GM12878 (cell line): Measurements from ENCODE around the gene MGAT4B. TPM values are rescaled to one million over a fixed set of nuclear protein-coding genes. Genes with fewer than 3 reads are reported as not detected.
A peak's percentile ranks its signal among the peaks of the same experiment; 100 is the strongest.

Source experiments
- ATAC-seq: fragments of 200-7000 bp; cut with Tn5 transposase; 3 replicates; pipeline ENCODE4 v1.9.1; 2020; ENCODE audit warnings: mild to moderate bottlenecking, moderate library complexity
- BruUV-seq: library from RNA; stranded (reverse); fragments of 400-500 nt; replicated peaks from 2 replicates; lab custom pipeline; 2021; lab: Mats Ljungman, UMichigan
- CTCF ChIA-PET: fragments of 300-600 bp; sonication (Branson Sonifier 250); formaldehyde crosslinking; extraction: SDS; loops from one replicate; lab custom pipeline; 2021; ENCODE audit warnings: inconsistent platforms; lab: Yijun Ruan, JAX
- POLR2A ChIA-PET: fragments of 350-600 bp; formaldehyde crosslinking; extraction: SDS; loops from one replicate; lab custom pipeline; 2021; ENCODE audit warnings: inconsistent platforms; lab: Charles Lee
- RAD21 ChIA-PET: fragments of 300-600 bp; sonication (Branson Sonifier 250); formaldehyde crosslinking; loops from one replicate; lab custom pipeline; 2023; ENCODE audit warnings: antibody characterized with exemption; ENCODE audit not compliant: unreplicated experiment; lab: Charles Lee
- SMC1A ChIA-PET: fragments of 300-600 bp; sonication (Branson Sonifier 250); formaldehyde crosslinking; loops from one replicate; lab custom pipeline; 2023; ENCODE audit not compliant: unreplicated experiment, uncharacterized antibody; lab: Charles Lee
- DNase-seq: peaks from one replicate; pipeline ENCODE4 v3.0.0-alpha.2; 2011; ENCODE audit warnings: low read depth, low spot score
- FAIRE-seq: peaks from 3 replicates; lab custom pipeline; 2011; peaks lifted over from hg19 to GRCh38; lab: Jason Lieb, UNC
- H2AFZ ChIP-seq: 2 replicates; pipeline ENCODE4 v1.6.0; 2011; ENCODE audit warnings: low read depth, low read length, control low read depth; ENCODE audit not compliant: control insufficient read depth
- H3K27ac ChIP-seq: 2 replicates; pipeline ENCODE4 v1.5.1; 2011; ENCODE audit warnings: control low read depth; ENCODE audit not compliant: control insufficient read depth, insufficient read depth
- H3K27me3 ChIP-seq, 2 experiments: replicated peaks in 1 of 2; 2 replicates each; pipeline versions ENCODE4 v1.6.0 to v1.6.1; 2011; ENCODE audit warnings: low read length in 1 of 2; ENCODE audit not compliant: control insufficient read depth in 2 of 2, insufficient read depth in 2 of 2
- H3K36me3 ChIP-seq, 2 experiments: 2 replicates each; pipeline ENCODE4 v1.5.1; 2011; ENCODE audit warnings: low read length in 1 of 2; ENCODE audit not compliant: control insufficient read depth in 2 of 2, insufficient read depth in 2 of 2
- H3K4me1 ChIP-seq: 2 replicates; pipeline ENCODE4 v1.6.1; 2011; ENCODE audit warnings: mild to moderate bottlenecking, low read length, moderate library complexity, mixed read lengths; ENCODE audit not compliant: control insufficient read depth, insufficient read depth
- H3K4me2 ChIP-seq: 2 replicates; pipeline ENCODE4 v1.6.0; 2011; ENCODE audit warnings: control low read depth; ENCODE audit not compliant: control insufficient read depth, insufficient read depth
- H3K4me3 ChIP-seq: fragments of 200-600 bp; sonication (generic); 2 replicates; pipeline ENCODE4 v1.5.1; 2016
- H3K79me2 ChIP-seq: 2 replicates; pipeline ENCODE4 v1.6.0; 2011; ENCODE audit warnings: low read length; ENCODE audit not compliant: control insufficient read depth, insufficient read depth
- H3K9ac ChIP-seq: 2 replicates; pipeline ENCODE4 v1.8.0; 2011; ENCODE audit warnings: low read length, control low read depth, mixed read lengths; ENCODE audit not compliant: control insufficient read depth, insufficient read depth
- H3K9me3 ChIP-seq: replicated peaks from 3 replicates; pipeline ENCODE4 v1.5.1; 2011; ENCODE audit warnings: mild to moderate bottlenecking, low read length; ENCODE audit not compliant: control insufficient read depth, insufficient read depth
- H4K20me1 ChIP-seq: 2 replicates; pipeline ENCODE4 v1.6.0; 2011; ENCODE audit not compliant: control insufficient read depth, insufficient read depth
- CBX3 ChIP-seq: fragments of 200-600 bp; sonication (generic); IDR thresholded peaks from 2 replicates; pipeline ENCODE4 v1.6.1; 2016; ENCODE audit warnings: low read depth, borderline replicate concordance
- E2F4 ChIP-seq: IDR thresholded peaks from 2 replicates; pipeline ENCODE4 v1.6.1; 2012; ENCODE audit warnings: low read depth, low read length, improper control_type of control experiment
- ETV6 ChIP-seq, 2 experiments: fragments of 450-650 bp in 1 of 2; IDR thresholded peaks in 1 of 2; conservative IDR thresholded peaks in 1 of 2; 2 replicates each; pipeline ENCODE4 v1.6.1; 2014; ENCODE audit warnings: antibody characterized with exemption in 1 of 2, borderline replicate concordance in 1 of 2, low read depth in 1 of 2, mild to moderate bottlenecking in 1 of 2, moderate library complexity in 1 of 2
- HCFC1 ChIP-seq: fragments of 150-350 bp; IDR thresholded peaks from 2 replicates; pipeline ENCODE4 v1.6.1; 2014; ENCODE audit warnings: low read length
- IRF5 ChIP-seq: fragments of 450-650 bp; IDR thresholded peaks from 2 replicates; pipeline ENCODE4 v1.6.1; 2017; ENCODE audit warnings: borderline replicate concordance
- MTA2 ChIP-seq: fragments of 450-650 bp; IDR thresholded peaks from 2 replicates; pipeline ENCODE4 v1.6.1; 2016; ENCODE audit warnings: low read depth, mild to moderate bottlenecking, moderate library complexity
- MYB ChIP-seq: fragments of 150-350 bp; IDR thresholded peaks from 2 replicates; pipeline ENCODE4 v1.6.1; 2014; ENCODE audit warnings: mild to moderate bottlenecking, low read depth, low read length, borderline replicate concordance
- POLR2A ChIP-seq: IDR thresholded peaks from 2 replicates; pipeline ENCODE4 v1.6.1; 2011; ENCODE audit warnings: low read depth, mild to moderate bottlenecking, low read length
- POLR2AphosphoS5 ChIP-seq: IDR thresholded peaks from 2 replicates; pipeline ENCODE4 v1.6.1; 2011; ENCODE audit warnings: mild to moderate bottlenecking, low read length, inconsistent platforms
- RAD21 ChIP-seq: IDR thresholded peaks from 2 replicates; pipeline ENCODE4 v1.6.1; 2011; ENCODE audit warnings: mild to moderate bottlenecking, low read depth, low read length, moderate library complexity; ENCODE audit not compliant: insufficient read depth
- SMARCA5 ChIP-seq: fragments of 450-650 bp; IDR thresholded peaks from 2 replicates; pipeline ENCODE4 v1.6.1; 2017; ENCODE audit warnings: mild to moderate bottlenecking
- ZNF24 ChIP-seq: fragments of 450-650 bp; IDR thresholded peaks from 2 replicates; pipeline ENCODE4 v1.6.1; 2017; ENCODE audit warnings: antibody characterized with exemption, mild to moderate bottlenecking
- WGBS: methylation state at CpG from one replicate; pipeline ENCODE4 v1.1.6; 2016; ENCODE audit warnings: low lambda C conversion rate; ENCODE audit not compliant: insufficient replicate concordance, insufficient coverage; ENCODE audit errors: missing lambda C conversion rate; 5-methylcytosine and 5-hydroxymethylcytosine counted together
- in situ Hi-C: fragments of 300-500 bp; cut with MboI; formaldehyde crosslinking; loops from 9 replicates; pipeline ENCODE4 v1.14.3; 2018; ENCODE audit warnings: mixed read lengths
- intact Hi-C: fragments of 100-400 bp; cut with micrococcal nuclease; formaldehyde crosslinking; loops from one replicate; pipeline ENCODE4 v1.14.2; 2022; ENCODE audit not compliant: unreplicated experiment
- polyA plus RNA-seq, 11 experiments: library from polyadenylated mRNA; depleted of rRNA in 4 of 11; unstranded in 6 of 11; stranded (reverse) in 5 of 11; fragments of >200 nt; fragmentation: Nextera tagmentation in 4 of 11; fragmentation: Illumina TruSeq in 1 of 11; extraction: Ambion mirVana in 4 of 11; extraction: Trizol in 1 of 11; gene quantifications; 1 replicate in 1 of 11; 2 replicates in 10 of 11; pipeline versions ENCODE4 v1.2.1 to v1.2.3, GENCODE V29; 2011 to 2016; ENCODE audit warnings: inconsistent platforms in 2 of 11, missing spikeins in 2 of 11, low read depth in 1 of 11
- total RNA-seq, 4 experiments: library from RNA; depleted of rRNA in 3 of 4; stranded (reverse); fragments of >200 nt in 3 of 4; fragmentation: Illumina TruSeq in 1 of 4; extraction: Trizol in 1 of 4; gene quantifications; 2 replicates each; pipeline versions ENCODE4 v1.2.1 to v1.2.3, GENCODE V29; 2013 to 2021

Gene MGAT4B
- total and polyA plus RNA-seq, 10 of the 15 experiments (the other 5 are each of a cell fraction or from before 2014, with no cell fraction given): 0.60 to 82.5 (median 34.4) TPM; not detected in 1

GRCh38 chr5:179832039-179832745 is 25.5 kb upstream of the MGAT4B start:
- H3K9me3 ChIP-seq: no peaks in the 10 kb centered on the region
- no peak overlapping the region for H2AFZ ChIP-seq
- WGBS: 91% methylated on average over 19 of the region's 20 CpGs
- FAIRE-seq (no peak), DNase-seq (no peak), ATAC-seq (no peak)
- no peaks in the 10 kb centered on the region for H3K79me2 ChIP-seq
- POLR2A ChIA-PET: interaction anchor here (0.5 to 0.8 kb wide), 2 partner anchors 12 to 15 kb away, joined by 3 to 6 read pairs; partner anchors contain the start of gene SQSTM1
- H4K20me1 ChIP-seq: no peaks in the 10 kb centered on the region
- SMC1A ChIA-PET: no interaction called here
- in situ Hi-C loops: no loop called here
- no peak overlapping the region for H3K27ac ChIP-seq
- H3K4me2 ChIP-seq: no peak overlapping the region
- H3K9ac ChIP-seq: no peak overlapping the region
- intact Hi-C loops: no loop called here
- CTCF ChIA-PET: no interaction called here
- RAD21 ChIA-PET: interaction anchor here (1.0 kb wide), 1 partner anchor 69 kb away, joined by 3 read pairs; no protein-coding TSS in a partner anchor
- H3K36me3 ChIP-seq: peaks cover 24 to 42% of the 10 kb centered on the region in 2 experiments
- no peaks in the 10 kb centered on the region for H3K27me3 ChIP-seq
- H3K4me1 ChIP-seq: peaks cover 9% of the 10 kb centered on the region
- H3K4me3 ChIP-seq: no peak overlapping the region
- TF ChIP-seq HCFC1 (no peak), SMARCA5 (no peak), ETV6 (conservative IDR thresholded peaks at IDR 0.05 in 1 of 2, IDR thresholded peaks at IDR 0.05 in 1 of 2; ENCODE audit: borderline replicate concordance in 1 of 2, low read depth in 1 of 2) (no peak), MYB (no peak), POLR2A (peak; percentile 58), MTA2 (no peak), RAD21 (no peak), POLR2AphosphoS5 (peak; percentile 42), IRF5 (no peak), CBX3 (no peak), E2F4 (no peak), ZNF24 (no peak)
- BruUV-seq: no TSS peak
